Measurements from ENCODE around the gene GRAP.
"Not testable (repeated sequence)": the region's sequence is repeated elsewhere in the genome, so short reads cannot be mapped to it uniquely, and the experiment has no call there.

GRAP gene

DNA sequence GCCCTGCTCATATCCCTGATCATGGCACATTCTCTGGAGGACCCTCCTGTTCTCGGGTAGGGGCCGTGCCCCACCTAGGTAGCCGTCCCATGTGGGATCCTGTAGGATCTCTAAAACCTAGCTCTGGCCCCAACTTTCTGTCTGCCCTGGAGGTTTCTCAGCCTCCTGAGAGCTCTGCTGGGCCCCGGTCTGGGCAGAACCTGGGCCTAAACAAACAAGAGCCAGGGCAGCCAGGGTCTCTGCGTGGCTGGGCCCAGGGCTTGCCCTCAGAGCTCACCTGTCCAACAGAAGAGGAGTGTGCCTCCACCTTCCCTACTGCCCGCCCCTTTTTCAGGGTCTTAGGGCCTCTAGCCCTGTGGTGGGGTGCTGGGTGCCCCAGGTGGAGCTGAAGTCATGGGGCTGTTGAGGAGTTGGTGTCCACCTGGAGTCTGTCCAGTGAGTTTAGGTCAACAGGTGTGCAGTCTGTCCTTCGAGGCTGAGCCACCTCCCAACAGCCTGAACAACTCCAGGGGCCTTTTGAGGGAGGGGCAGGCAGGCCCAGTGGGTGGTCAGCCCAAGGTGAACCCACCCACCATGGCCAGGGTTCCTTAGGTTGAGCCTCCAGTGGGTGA, 25.6 kb downstream of the GRAP start:
- not testable (repeated sequence) for H3K9ac ChIP-seq (ENCODE audit: low read length); H3K36me3 ChIP-seq (ENCODE audit: control insufficient read depth, insufficient read depth, low read length); H3K27me3 ChIP-seq (ENCODE audit: control insufficient read depth, insufficient read depth, low read length); H3K4me3 ChIP-seq (ENCODE audit: low read length); H3K9me3 ChIP-seq (ENCODE audit: control insufficient read depth, low read length)
- peaks cover 24% of the 10 kb centered on the region for H3K4me1 ChIP-seq (ENCODE audit: control insufficient read depth, insufficient read depth, low read length)

- Histone ChIP-seq H3K4me1 (ENCODE audit: control insufficient read depth, insufficient read depth, low read length) (peaks cover 25% of the 10 kb centered on the region), H3K27me3 (ENCODE audit: control insufficient read depth, insufficient read depth, low read length) (no peaks in the 10 kb centered on the region), H3K9ac (ENCODE audit: low read length) (no peak overlapping the region), H3K36me3 (ENCODE audit: control insufficient read depth, insufficient read depth, low read length) (no peaks in the 10 kb centered on the region), H3K4me3 (ENCODE audit: low read length) (no peak overlapping the region), H3K9me3 (ENCODE audit: control insufficient read depth, low read length) (no peaks in the 10 kb centered on the region)
These were observed 26.7 kb downstream of the GRAP start for GRCh38 chr17:19020016-19020415.

GRCh38 chr17:19019041-19019941, 27.5 kb downstream of the GRAP start:
- H3K4me3 ChIP-seq (ENCODE audit: low read length) = no peak overlapping the region
- no peaks in the 10 kb centered on the region for H3K36me3 ChIP-seq (ENCODE audit: control insufficient read depth, insufficient read depth, low read length)
- H3K9ac ChIP-seq (ENCODE audit: low read length) = no peak overlapping the region
- H3K4me1 ChIP-seq (ENCODE audit: control insufficient read depth, insufficient read depth, low read length) = peaks cover 32% of the 10 kb centered on the region
- H3K27me3 ChIP-seq (ENCODE audit: control insufficient read depth, insufficient read depth, low read length) = no peaks in the 10 kb centered on the region
- H3K9me3 ChIP-seq (ENCODE audit: control insufficient read depth, low read length) = no peaks in the 10 kb centered on the region

DNA sequence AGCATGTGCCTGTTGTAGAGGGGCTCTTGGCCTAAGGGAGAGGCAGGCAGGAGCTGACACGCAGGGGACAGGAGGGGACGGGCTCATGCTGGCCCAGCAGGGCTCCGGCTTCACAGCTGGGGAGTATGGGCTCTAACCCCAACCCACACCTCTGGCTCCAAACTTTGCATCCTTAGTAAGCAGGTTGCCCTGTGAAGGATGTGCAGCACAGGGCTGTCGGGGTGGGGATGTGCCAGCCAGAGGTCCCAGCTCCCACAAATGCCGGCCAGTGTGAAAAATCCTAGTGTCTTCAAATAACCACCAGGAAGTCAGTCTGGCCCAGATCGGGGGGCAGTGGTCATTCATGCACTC, 28.2 kb downstream of the GRAP start:
- Histone ChIP-seq H3K9me3 (ENCODE audit: control insufficient read depth, low read length) (no peaks in the 10 kb centered on the region), H3K36me3 (ENCODE audit: control insufficient read depth, insufficient read depth, low read length) (no peaks in the 10 kb centered on the region), H3K27me3 (ENCODE audit: control insufficient read depth, insufficient read depth, low read length) (no peaks in the 10 kb centered on the region)

GRCh38 chr17:19017804-19018599, 28.8 kb downstream of the GRAP start:
- no peak overlapping the region for H3K4me3 ChIP-seq (ENCODE audit: low read length)
- H3K36me3 ChIP-seq (ENCODE audit: control insufficient read depth, insufficient read depth, low read length) = no peaks in the 10 kb centered on the region
- no peak overlapping the region for H3K9ac ChIP-seq (ENCODE audit: low read length)
- H3K9me3 ChIP-seq (ENCODE audit: control insufficient read depth, low read length) = no peaks in the 10 kb centered on the region
- H3K27me3 ChIP-seq (ENCODE audit: control insufficient read depth, insufficient read depth, low read length) = no peaks in the 10 kb centered on the region
- H3K4me1 ChIP-seq (ENCODE audit: control insufficient read depth, insufficient read depth, low read length) = peaks cover 44% of the 10 kb centered on the region

More for the DNA sequence above, 28.2 kb downstream of the GRAP start:
- Histone ChIP-seq H3K4me3 (ENCODE audit: low read length) (no peak overlapping the region), H3K4me1 (ENCODE audit: control insufficient read depth, insufficient read depth, low read length) (peaks cover 39% of the 10 kb centered on the region), H3K9ac (ENCODE audit: low read length) (no peak overlapping the region)

- H3K9me3 ChIP-seq (ENCODE audit: control insufficient read depth, low read length) = no peaks in the 10 kb centered on the region
- H3K36me3 ChIP-seq (ENCODE audit: control insufficient read depth, insufficient read depth, low read length) = no peaks in the 10 kb centered on the region
- no peaks in the 10 kb centered on the region for H3K27me3 ChIP-seq (ENCODE audit: control insufficient read depth, insufficient read depth, low read length)
- peaks cover 48% of the 10 kb centered on the region for H3K4me1 ChIP-seq (ENCODE audit: control insufficient read depth, insufficient read depth, low read length)
- H3K4me3 ChIP-seq (ENCODE audit: low read length) = no peak overlapping the region
- H3K9ac ChIP-seq (ENCODE audit: low read length) = no peak overlapping the region
These were observed 29.4 kb downstream of the GRAP start for GRCh38 chr17:19017401-19017800.

DNA sequence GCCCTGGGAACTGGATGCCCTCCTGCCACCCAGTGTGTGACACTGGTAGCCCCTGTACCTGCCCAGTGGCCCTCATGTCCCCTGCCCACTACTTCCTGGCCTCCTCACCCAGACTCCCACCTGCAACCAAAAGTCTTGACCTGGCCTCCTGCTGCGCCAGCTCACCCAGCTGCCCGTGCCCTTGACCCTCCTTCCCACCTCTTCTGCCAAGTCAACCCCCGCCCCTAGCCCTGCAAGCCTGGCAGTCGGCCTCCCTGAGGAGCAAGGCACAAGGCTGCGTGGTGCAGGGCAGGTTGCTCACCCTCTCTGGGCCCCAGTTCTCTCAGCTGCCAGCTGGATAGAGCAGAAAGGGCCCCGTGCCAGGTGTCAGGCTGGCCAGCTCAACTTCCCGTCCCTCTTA, 29.9 kb downstream of the GRAP start:
- Histone ChIP-seq H3K36me3 (ENCODE audit: control insufficient read depth, insufficient read depth, low read length) (no peaks in the 10 kb centered on the region), H3K4me3 (ENCODE audit: low read length) (no peak overlapping the region), H3K9ac (ENCODE audit: low read length) (no peak overlapping the region)

DNA sequence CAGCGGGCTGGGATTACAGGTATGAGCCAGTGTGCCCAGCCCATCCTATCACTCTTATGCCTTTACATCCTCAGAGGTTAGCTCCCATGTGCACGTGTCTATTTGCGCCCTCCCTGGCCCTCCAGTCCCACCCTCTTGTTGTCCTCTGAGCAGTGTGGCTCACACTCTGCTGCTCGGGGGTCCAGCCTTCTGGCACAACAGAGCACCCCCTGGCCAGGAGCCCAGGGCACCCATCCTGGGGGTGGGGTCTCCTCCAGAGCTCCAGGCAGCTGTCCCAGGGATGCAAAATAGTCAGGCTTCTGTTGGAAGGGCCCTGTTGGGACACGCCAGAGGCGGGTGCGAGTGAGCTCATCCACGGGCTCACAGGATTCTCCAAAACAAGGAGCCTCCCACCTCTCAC, 30.5 kb downstream of the GRAP start:
- Histone ChIP-seq H3K9me3 (ENCODE audit: control insufficient read depth, low read length) (no peaks in the 10 kb centered on the region), H3K27me3 (ENCODE audit: control insufficient read depth, insufficient read depth, low read length) (no peaks in the 10 kb centered on the region), H3K4me1 (ENCODE audit: control insufficient read depth, insufficient read depth, low read length) (peaks cover 59% of the 10 kb centered on the region), H3K9ac (ENCODE audit: low read length) (no peak overlapping the region), H3K4me3 (ENCODE audit: low read length) (no peak overlapping the region), H3K36me3 (ENCODE audit: control insufficient read depth, insufficient read depth, low read length) (no peaks in the 10 kb centered on the region)

More for the DNA sequence above, 29.9 kb downstream of the GRAP start:
- Histone ChIP-seq H3K27me3 (ENCODE audit: control insufficient read depth, insufficient read depth, low read length) (no peaks in the 10 kb centered on the region), H3K9me3 (ENCODE audit: control insufficient read depth, low read length) (no peaks in the 10 kb centered on the region), H3K4me1 (ENCODE audit: control insufficient read depth, insufficient read depth, low read length) (peaks cover 54% of the 10 kb centered on the region)

GRCh38 chr17:19015428-19015827, 31.3 kb downstream of the GRAP start:
- Histone ChIP-seq H3K4me1 (ENCODE audit: control insufficient read depth, insufficient read depth, low read length) (peaks cover 68% of the 10 kb centered on the region), H3K9ac (ENCODE audit: low read length) (no peak overlapping the region), H3K27me3 (ENCODE audit: control insufficient read depth, insufficient read depth, low read length) (no peaks in the 10 kb centered on the region), H3K9me3 (ENCODE audit: control insufficient read depth, low read length) (no peaks in the 10 kb centered on the region), H3K36me3 (ENCODE audit: control insufficient read depth, insufficient read depth, low read length) (no peaks in the 10 kb centered on the region), H3K4me3 (ENCODE audit: low read length) (no peak overlapping the region)

DNA sequence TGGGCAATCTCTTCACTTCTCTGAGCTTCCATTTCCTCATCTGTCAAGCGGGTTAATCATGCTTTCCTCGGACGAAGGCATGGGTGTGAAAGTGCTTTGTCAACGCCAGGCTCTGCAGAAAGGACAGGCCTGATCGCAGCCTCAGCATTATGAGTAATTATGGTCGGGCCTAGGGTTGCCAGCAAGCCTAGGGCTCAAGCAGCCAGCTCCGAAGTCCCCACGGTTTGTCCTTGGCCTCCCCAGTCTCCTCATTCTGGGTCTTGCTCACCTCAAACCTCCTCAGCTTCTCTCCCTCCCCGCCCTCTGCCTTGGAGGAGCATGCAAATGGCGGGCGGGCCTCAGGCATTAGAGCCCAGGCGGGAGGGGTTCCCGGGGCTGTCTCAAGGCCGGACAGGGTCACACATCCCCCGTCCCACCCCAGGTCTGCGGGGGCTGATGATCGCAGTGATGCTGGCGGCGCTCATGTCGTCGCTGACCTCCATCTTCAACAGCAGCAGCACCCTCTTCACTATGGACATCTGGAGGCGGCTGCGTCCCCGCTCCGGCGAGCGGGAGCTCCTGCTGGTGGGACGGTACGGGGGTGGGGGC, 32.0 kb downstream of the GRAP start:
- no peaks in the 10 kb centered on the region for H3K27me3 ChIP-seq (ENCODE audit: control insufficient read depth, insufficient read depth, low read length)
- H3K36me3 ChIP-seq (ENCODE audit: control insufficient read depth, insufficient read depth, low read length) = no peaks in the 10 kb centered on the region
- H3K9ac ChIP-seq (ENCODE audit: low read length) = no peak overlapping the region
- peaks cover 69% of the 10 kb centered on the region for H3K4me1 ChIP-seq (ENCODE audit: control insufficient read depth, insufficient read depth, low read length)
- no peak overlapping the region for H3K4me3 ChIP-seq (ENCODE audit: low read length)
- no peaks in the 10 kb centered on the region for H3K9me3 ChIP-seq (ENCODE audit: control insufficient read depth, low read length)

GRCh38 chr17:19013806-19014627, 32.7 kb downstream of the GRAP start:
- Histone ChIP-seq H3K36me3 (ENCODE audit: control insufficient read depth, insufficient read depth, low read length) (no peaks in the 10 kb centered on the region), H3K9ac (ENCODE audit: low read length) (no peak overlapping the region), H3K9me3 (ENCODE audit: control insufficient read depth, low read length) (no peaks in the 10 kb centered on the region), H3K4me1 (ENCODE audit: control insufficient read depth, insufficient read depth, low read length) (peaks cover 69% of the 10 kb centered on the region), H3K4me3 (ENCODE audit: low read length) (no peak overlapping the region), H3K27me3 (ENCODE audit: control insufficient read depth, insufficient read depth, low read length) (no peaks in the 10 kb centered on the region)

Measured in mucosa of stomach (tissue), 1 donor.